ENCODE data around the gene TMCO4. TPM values are rescaled to one million over a fixed set of nuclear protein-coding genes. Genes with fewer than 3 reads are reported as not detected.

TMCO4 gene
- total and polyA plus RNA-seq, 2 of the 4 experiments (the other 2 are of a cell fraction), result 7.3 to 8.6 TPM

DNA sequence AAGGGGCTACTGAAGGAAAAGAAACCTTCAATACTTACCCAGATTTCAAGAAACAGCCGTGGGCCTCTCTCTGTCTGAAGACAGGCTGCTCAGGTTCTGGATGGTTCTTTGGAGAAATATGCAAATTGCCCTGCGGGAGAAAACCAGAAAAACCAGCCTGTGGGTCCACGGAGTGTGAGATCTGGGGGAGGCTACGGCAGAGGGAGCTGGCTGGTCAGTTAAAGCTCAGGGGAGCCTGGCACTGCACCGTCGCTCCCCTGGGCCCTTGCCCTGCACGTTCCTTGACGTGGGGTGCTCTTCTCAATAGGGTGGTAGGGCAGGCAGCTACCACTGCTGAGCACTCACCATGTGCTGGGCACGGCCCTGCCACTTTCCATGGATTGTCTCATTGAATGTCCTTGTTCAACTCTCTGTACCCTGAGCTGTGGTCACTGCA is 12.7 kb downstream of the TMCO4 start:
- H3K9me1 ChIP-seq (ENCODE audit: insufficient read depth, low read length), result peaks cover 5% of the 10 kb centered on the region; the same call in 1 of the 2 replicates
- no peak overlapping the region for H3K14ac ChIP-seq (replicated peaks; ENCODE audit: low read depth, low read length)
- no peak for ATAC-seq (ENCODE audit: low read depth)
- H3K56ac ChIP-seq (ENCODE audit: extremely low read depth, insufficient read depth, low read length), result no peak overlapping the region
- H3K4me3 ChIP-seq (ENCODE audit: insufficient read depth, low read depth, low read length), result no peak overlapping the region
- H2BK20ac ChIP-seq (ENCODE audit: low read depth, low read length), result no peak overlapping the region
- no peak overlapping the region for H3K27ac ChIP-seq (ENCODE audit: insufficient read depth, low read length)
- DNase-seq, result no peak
- 60% methylated on average over 1 of the region's 9 CpGs; no CpG with 5 or more reads in 1 of the 2 experiments for WGBS, 2 experiments (ENCODE audit: extremely low coverage in 2 of 2, insufficient read length in 1 of 2)
- no peak overlapping the region for H2BK120ac ChIP-seq (ENCODE audit: low read depth, low read length)
- in situ Hi-C loops (cut with MboI; ENCODE audit: low sequenced_read_pairs) (no loop called here), dilution Hi-C loops (cut with HindIII; ENCODE audit: low sequenced_read_pairs, unreplicated experiment) (no loop called here), intact Hi-C loops (cut with micrococcal nuclease) (no loop called here)
- H2AK9ac ChIP-seq (replicated peaks; ENCODE audit: low read depth, low read length, poor library complexity), result no peak overlapping the region
- no peak overlapping the region for H4K91ac ChIP-seq (ENCODE audit: insufficient read depth, low read depth, low read length)
- no peak for TF ChIP-seq NFE2L2 (IDR thresholded peaks at IDR 0.05; ENCODE audit: low read depth, low read length)
- TF ChIP-seq, protein P1, sequence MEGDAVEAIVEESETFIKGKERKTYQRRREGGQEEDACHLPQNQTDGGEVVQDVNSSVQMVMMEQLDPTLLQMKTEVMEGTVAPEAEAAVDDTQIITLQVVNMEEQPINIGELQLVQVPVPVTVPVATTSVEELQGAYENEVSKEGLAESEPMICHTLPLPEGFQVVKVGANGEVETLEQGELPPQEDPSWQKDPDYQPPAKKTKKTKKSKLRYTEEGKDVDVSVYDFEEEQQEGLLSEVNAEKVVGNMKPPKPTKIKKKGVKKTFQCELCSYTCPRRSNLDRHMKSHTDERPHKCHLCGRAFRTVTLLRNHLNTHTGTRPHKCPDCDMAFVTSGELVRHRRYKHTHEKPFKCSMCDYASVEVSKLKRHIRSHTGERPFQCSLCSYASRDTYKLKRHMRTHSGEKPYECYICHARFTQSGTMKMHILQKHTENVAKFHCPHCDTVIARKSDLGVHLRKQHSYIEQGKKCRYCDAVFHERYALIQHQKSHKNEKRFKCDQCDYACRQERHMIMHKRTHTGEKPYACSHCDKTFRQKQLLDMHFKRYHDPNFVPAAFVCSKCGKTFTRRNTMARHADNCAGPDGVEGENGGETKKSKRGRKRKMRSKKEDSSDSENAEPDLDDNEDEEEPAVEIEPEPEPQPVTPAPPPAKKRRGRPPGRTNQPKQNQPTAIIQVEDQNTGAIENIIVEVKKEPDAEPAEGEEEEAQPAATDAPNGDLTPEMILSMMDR (conservative IDR thresholded peaks at IDR 0.05; ENCODE audit: low read depth, low read length), result no peak
- TF ChIP-seq, protein P2, sequence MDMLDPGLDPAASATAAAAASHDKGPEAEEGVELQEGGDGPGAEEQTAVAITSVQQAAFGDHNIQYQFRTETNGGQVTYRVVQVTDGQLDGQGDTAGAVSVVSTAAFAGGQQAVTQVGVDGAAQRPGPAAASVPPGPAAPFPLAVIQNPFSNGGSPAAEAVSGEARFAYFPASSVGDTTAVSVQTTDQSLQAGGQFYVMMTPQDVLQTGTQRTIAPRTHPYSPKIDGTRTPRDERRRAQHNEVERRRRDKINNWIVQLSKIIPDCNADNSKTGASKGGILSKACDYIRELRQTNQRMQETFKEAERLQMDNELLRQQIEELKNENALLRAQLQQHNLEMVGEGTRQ (IDR thresholded peaks at IDR 0.05; ENCODE audit: low read depth, low read length), result no peak
- TF ChIP-seq BHLHE40 (IDR thresholded peaks at IDR 0.05; ENCODE audit: low read depth, low read length), result no peak
- no peak for TF ChIP-seq RCOR1 (IDR thresholded peaks at IDR 0.05; ENCODE audit: insufficient replicate concordance, low read length)
- no peak for TF ChIP-seq CHD1 (IDR thresholded peaks at IDR 0.05; ENCODE audit: low read depth, low read length)
- no peak for TF ChIP-seq MAFK (IDR thresholded peaks at IDR 0.05; ENCODE audit: low read depth, low read length)
- no peak for TF ChIP-seq SMC3 (IDR thresholded peaks at IDR 0.05; ENCODE audit: low read depth, low read length)
- no peak for TF ChIP-seq MXI1 (IDR thresholded peaks at IDR 0.05; ENCODE audit: borderline replicate concordance, low read depth, low read length)
- no peak for TF ChIP-seq MAZ (IDR thresholded peaks at IDR 0.05; ENCODE audit: borderline replicate concordance, low read depth, low read length)
- TF ChIP-seq FOS (IDR thresholded peaks at IDR 0.05; ENCODE audit: low read depth, low read length), result no peak
- TF ChIP-seq, protein P3, sequence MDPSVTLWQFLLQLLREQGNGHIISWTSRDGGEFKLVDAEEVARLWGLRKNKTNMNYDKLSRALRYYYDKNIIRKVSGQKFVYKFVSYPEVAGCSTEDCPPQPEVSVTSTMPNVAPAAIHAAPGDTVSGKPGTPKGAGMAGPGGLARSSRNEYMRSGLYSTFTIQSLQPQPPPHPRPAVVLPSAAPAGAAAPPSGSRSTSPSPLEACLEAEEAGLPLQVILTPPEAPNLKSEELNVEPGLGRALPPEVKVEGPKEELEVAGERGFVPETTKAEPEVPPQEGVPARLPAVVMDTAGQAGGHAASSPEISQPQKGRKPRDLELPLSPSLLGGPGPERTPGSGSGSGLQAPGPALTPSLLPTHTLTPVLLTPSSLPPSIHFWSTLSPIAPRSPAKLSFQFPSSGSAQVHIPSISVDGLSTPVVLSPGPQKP (IDR thresholded peaks at IDR 0.05; ENCODE audit: borderline replicate concordance, low read depth, low read length), result no peak
- TF ChIP-seq CEBPB (IDR thresholded peaks at IDR 0.05; ENCODE audit: low read depth, low read length), result no peak
- no peak for TF ChIP-seq RFX5 (IDR thresholded peaks at IDR 0.05; ENCODE audit: low read depth, low read length)
- no peak for TF ChIP-seq POLR2A (IDR thresholded peaks at IDR 0.05; ENCODE audit: low read depth, low read length)
- no peak for TF ChIP-seq RAD21 (IDR thresholded peaks at IDR 0.05; ENCODE audit: low read length)
- H2BK5ac ChIP-seq (ENCODE audit: low read depth, low read length, poor library complexity, severe bottlenecking), result no peak overlapping the region
- H4K20me1 ChIP-seq (ENCODE audit: insufficient read depth, low read length), result no peaks in the 10 kb centered on the region
- no peak overlapping the region for H4K8ac ChIP-seq (ENCODE audit: low read depth in 2 of 2, low read length in 2 of 2)
- peaks cover 22% of the 10 kb centered on the region for H3K36me3 ChIP-seq (ENCODE audit: control insufficient read depth, insufficient read depth, low read length)
- H3K23ac ChIP-seq (ENCODE audit: low read depth, low read length), result no peak overlapping the region
- ChIA-PET POLR2A (ENCODE audit: unreplicated experiment) (no interaction called here), CTCF (no interaction called here)
- no peak overlapping the region for H3K18ac ChIP-seq (ENCODE audit: low read depth, low read length)
- H3K79me1 ChIP-seq (ENCODE audit: low read depth in 1 of 2, low read length in 2 of 2), result peaks cover 0 to 3% of the 10 kb centered on the region in 2 experiments; a peak in 3 of 4 replicates
- no peak overlapping the region for H3K4ac ChIP-seq (ENCODE audit: low read depth, low read length)
- no peak overlapping the region for H2AK5ac ChIP-seq (ENCODE audit: low read depth, low read length)
- H2BK15ac ChIP-seq (ENCODE audit: low read depth, low read length), result no peak overlapping the region
- H3K4me2 ChIP-seq (ENCODE audit: low read depth, low read length), result no peak overlapping the region
- BruUV-seq (replicated peaks), result no TSS peak
- no peak overlapping the region for H2AFZ ChIP-seq (replicated peaks; ENCODE audit: low read length, poor library complexity)
- H4K5ac ChIP-seq (ENCODE audit: low read depth, low read length), result no peak overlapping the region
- H3K27me3 ChIP-seq (ENCODE audit: control insufficient read depth, insufficient read depth, low read length), result no peaks in the 10 kb centered on the region
- H3K9me3 ChIP-seq (ENCODE audit: control insufficient read depth, insufficient read depth, low read length), result no peaks in the 10 kb centered on the region
- peaks cover 2% of the 10 kb centered on the region; the same call in 1 of the 2 replicates for H3K4me1 ChIP-seq (ENCODE audit: control insufficient read depth, insufficient read depth, low read length)
- H3K9ac ChIP-seq (ENCODE audit: low read depth, low read length), result no peak overlapping the region
